Body of pancreas (tissue), 4 donors: Measurements from ENCODE around the gene MRPS11. TPM values are rescaled to one million over a fixed set of nuclear protein-coding genes. Genes with fewer than 3 reads are reported as not detected.
"Not testable (repeated sequence)": the region's sequence is repeated elsewhere in the genome, so short reads cannot be mapped to it uniquely, and the experiment has no call there.

ENCODE experiments used
- ATAC-seq: fragments of 150-250 bp; one replicate; pipeline ENCODE4 v1.9.1; 2016
- DNase-seq, 4 donors: peaks; one replicate each; pipeline ENCODE4 v3.0.0-alpha.2; 2019
- H3K27ac ChIP-seq, 4 donors: fragments of 200-600 bp; sonication (generic); 1 replicate in 3 of 4; 2 replicates in 1 of 4; pipeline versions ENCODE4 v1.5.1 to v1.6.1; 2016 to 2019; ENCODE audit warnings: mild to moderate bottlenecking in 1 of 4, mixed read lengths in 1 of 4, moderate library complexity in 1 of 4
- H3K27me3 ChIP-seq, 2 donors: fragments of 200-600 bp; sonication (generic); one replicate each; pipeline ENCODE4 v1.6.0; 2016; ENCODE audit warnings: mild to moderate bottlenecking in 1 of 2
- H3K36me3 ChIP-seq, 2 donors: fragments of 200-600 bp; sonication (generic); replicated peaks in 1 of 2; 2 replicates each; pipeline ENCODE4 v1.5.1; 2016; ENCODE audit warnings: low read depth in 2 of 2; ENCODE audit not compliant: insufficient read depth in 1 of 2
- H3K4me1 ChIP-seq: fragments of 200-600 bp; sonication (generic); one replicate; pipeline ENCODE4 v1.6.0; 2016
- H3K4me3 ChIP-seq, 2 donors: fragments of 200-600 bp; sonication (generic); 1 replicate in 1 of 2; 2 replicates in 1 of 2; pipeline ENCODE4 v1.5.1; 2016 to 2019
- H3K9me3 ChIP-seq, 3 donors: fragments of 200-600 bp; sonication (generic); 1 replicate in 2 of 3; 2 replicates in 1 of 3; pipeline ENCODE4 v1.5.1; 2016
- POLR2A ChIP-seq, 3 donors: fragments of 450-650 bp; IDR thresholded peaks; one replicate each; pipeline ENCODE4 v1.6.1; 2016; ENCODE audit warnings: antibody characterized with exemption in 3 of 3, mild to moderate bottlenecking in 2 of 3
- WGBS, 2 donors: methylation state at CpG; one replicate each; pipeline ENCODE4 v1.1.5; 2017; 5-methylcytosine and 5-hydroxymethylcytosine counted together
- intact Hi-C: fragments of 100-400 bp; cut with DNase I; formaldehyde crosslinking; loops from one replicate; pipeline ENCODE4 v1.15.1; 2023
- total RNA-seq, 2 donors: library from RNA; depleted of rRNA; stranded (reverse); fragments of >200 nt; gene quantifications; one replicate each; pipeline ENCODE4 v1.1.0, GENCODE V29; 2016
- TF ChIP-seq, protein P1 (sequence below), 7 experiments: fragments of 450-650 bp in 4 of 7; fragments of 200-600 bp in 3 of 7; sonication (generic) in 3 of 7; IDR thresholded peaks; one replicate each; pipeline ENCODE4 v1.5.1; 2016 to 2019; ENCODE audit warnings: antibody characterized with exemption in 7 of 7

Gene MRPS11
- total RNA-seq, 2 donors from 2014 or later = 16.2 to 35.5 TPM

DNA sequence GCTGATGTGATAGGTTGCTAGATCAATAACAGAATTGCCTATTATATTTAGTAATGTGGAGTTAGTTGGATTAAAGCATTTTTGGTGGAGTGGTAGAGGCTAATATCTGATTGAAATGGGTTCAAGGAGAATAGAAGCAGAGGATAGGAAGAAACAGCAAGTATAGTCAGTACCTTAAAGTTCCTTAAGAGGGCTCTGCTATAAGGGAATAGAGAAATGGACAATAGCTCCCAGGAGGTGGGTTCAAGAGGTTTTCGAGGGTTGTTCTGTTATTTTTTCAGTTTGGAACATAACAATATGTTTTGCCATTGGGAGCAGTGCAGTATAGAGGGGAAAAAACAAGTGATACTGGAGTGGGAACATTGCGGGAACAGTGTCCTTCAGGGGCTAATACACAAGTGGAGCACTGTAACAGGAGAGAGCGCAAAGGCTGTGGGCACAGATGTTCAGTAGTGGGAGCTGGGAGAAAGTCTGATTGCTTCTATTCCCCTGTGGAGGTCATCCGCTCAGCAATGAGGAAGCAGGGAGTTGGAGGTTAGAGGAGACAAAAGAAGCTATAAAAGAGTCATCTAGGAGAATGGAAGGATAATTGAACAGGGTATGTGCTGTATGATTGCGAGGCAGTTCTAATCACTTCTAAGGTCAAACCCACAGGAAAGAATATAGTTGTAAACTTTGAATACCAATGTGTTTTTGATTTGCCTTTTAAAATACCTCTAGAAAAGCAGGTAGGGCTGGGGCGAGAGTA lies 3.3 kb downstream of the MRPS11 start:
- intact Hi-C loops = loop anchor here (10.0 kb wide), 1 partner anchor 144 kb away; no protein-coding TSS in a partner anchor
- H3K9me3 ChIP-seq = no peaks in the 10 kb centered on the region
- DNase-seq (no peak), ATAC-seq (no peak)
- H3K27me3 ChIP-seq = no peaks in the 10 kb centered on the region
- H3K4me3 ChIP-seq = no peak overlapping the region
- WGBS, 2 donors = 88 to 89% methylated on average over 6 of the region's 6 CpGs
- no peak overlapping the region for H3K27ac ChIP-seq
- peaks cover 0 to 7% of the 10 kb centered on the region in 2 donors for H3K36me3 ChIP-seq
- TF ChIP-seq, protein P1, sequence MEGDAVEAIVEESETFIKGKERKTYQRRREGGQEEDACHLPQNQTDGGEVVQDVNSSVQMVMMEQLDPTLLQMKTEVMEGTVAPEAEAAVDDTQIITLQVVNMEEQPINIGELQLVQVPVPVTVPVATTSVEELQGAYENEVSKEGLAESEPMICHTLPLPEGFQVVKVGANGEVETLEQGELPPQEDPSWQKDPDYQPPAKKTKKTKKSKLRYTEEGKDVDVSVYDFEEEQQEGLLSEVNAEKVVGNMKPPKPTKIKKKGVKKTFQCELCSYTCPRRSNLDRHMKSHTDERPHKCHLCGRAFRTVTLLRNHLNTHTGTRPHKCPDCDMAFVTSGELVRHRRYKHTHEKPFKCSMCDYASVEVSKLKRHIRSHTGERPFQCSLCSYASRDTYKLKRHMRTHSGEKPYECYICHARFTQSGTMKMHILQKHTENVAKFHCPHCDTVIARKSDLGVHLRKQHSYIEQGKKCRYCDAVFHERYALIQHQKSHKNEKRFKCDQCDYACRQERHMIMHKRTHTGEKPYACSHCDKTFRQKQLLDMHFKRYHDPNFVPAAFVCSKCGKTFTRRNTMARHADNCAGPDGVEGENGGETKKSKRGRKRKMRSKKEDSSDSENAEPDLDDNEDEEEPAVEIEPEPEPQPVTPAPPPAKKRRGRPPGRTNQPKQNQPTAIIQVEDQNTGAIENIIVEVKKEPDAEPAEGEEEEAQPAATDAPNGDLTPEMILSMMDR (IDR thresholded peaks at IDR 0.05) = no peak
- no peak for TF ChIP-seq POLR2A (IDR thresholded peaks at IDR 0.05)
- H3K4me1 ChIP-seq = peaks cover 21% of the 10 kb centered on the region

DNA sequence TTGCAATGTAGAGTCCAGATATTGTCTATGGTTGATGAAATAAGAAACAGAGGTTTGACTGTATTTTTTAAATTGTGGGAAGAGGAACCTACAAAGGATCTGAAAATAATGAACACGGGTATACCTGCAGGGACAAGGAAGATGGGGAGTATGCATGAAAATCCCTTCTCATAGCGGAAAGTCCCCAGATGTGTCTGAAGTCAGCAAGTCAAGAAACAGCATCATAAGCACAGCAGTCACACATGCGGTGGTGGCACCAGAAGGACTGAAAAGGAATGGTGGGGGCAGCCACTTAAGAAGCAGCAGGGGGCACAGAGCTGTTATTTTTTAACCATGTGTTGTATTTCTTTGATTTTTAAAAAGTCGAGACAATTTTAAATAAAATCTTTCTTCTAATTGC lies 4.7 kb downstream of the MRPS11 start:
- ATAC-seq (no peak), DNase-seq (no peak)
- WGBS, 2 donors = 87 to 91% methylated on average over 4 of the region's 4 CpGs
- Histone ChIP-seq H3K27me3 (no peaks in the 10 kb centered on the region), H3K4me3 (no peak overlapping the region), H3K4me1 (peaks cover 12% of the 10 kb centered on the region), H3K9me3 (no peaks in the 10 kb centered on the region), H3K36me3 (peaks cover 0 to 9% of the 10 kb centered on the region in 2 donors), H3K27ac (no peak overlapping the region)
- intact Hi-C loops = loop anchor here (10.0 kb wide), 1 partner anchor 143 kb away; no protein-coding TSS in a partner anchor
- TF ChIP-seq, protein P1 (IDR thresholded peaks at IDR 0.05) = no peak

DNA sequence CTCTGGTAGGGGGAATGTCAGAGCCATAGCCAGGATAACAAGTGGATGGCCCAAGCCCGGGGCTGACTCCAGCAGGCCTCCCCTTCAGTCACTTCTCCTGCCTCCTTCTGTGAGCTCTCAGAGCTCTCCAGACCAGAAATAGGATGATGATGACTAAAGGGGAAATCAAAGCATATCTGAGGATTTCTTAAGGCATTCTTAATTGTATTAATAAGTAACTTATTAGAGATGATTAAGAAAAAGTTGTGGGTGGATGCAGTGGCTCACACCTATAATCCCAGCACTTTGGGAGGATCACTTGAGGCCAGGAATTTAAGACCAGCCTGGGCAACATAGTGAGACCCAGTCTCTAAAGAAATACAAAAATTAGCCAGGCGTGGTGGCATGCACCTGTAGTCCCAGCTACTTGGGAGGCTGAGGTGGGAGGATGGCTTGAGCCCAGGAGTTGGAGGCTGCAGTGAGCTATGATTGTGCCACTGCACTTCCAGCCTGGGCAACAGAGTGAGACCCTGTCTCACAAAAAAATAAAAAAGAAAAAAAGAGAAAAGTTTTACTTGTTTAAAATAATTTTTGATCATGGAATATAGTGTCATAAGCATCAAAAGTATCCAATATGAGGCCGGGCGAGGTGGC lies 6.3 kb downstream of the MRPS11 start:
- not testable (repeated sequence) for DNase-seq, H3K4me3 ChIP-seq, H3K9me3 ChIP-seq, H3K27ac ChIP-seq, ATAC-seq, H3K27me3 ChIP-seq, H3K4me1 ChIP-seq
- intact Hi-C loops = loop anchor here (10.0 kb wide), 1 partner anchor 141 kb away; no protein-coding TSS in a partner anchor
- WGBS, 2 donors = 97 to 98% methylated on average over 4 of the region's 4 CpGs
- peaks cover 0 to 12% of the 10 kb centered on the region in 2 donors for H3K36me3 ChIP-seq

DNA sequence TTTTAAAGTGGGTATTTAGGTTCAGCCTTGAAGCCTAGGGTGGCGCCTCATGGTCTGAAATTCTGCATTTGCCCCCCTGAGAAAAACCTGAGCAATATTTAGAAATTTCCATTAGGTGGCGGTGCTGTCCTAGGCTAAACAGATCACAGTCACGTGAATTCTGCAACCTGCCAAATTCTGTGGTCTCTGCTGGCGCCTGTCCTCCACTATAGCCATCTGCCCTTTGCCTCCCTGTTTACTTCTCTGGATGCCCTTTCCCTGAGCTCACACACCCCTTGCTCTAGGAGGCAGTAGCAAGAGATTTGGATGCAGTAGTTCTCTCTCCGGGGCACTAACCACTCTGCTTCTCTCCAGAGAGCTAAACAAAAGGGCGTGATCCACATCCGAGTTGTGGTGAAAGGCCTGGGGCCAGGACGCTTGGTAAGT lies 9.1 kb downstream of the MRPS11 start:
- Histone ChIP-seq H3K27ac (no peak overlapping the region), H3K36me3 (peaks cover 0 to 12% of the 10 kb centered on the region in 2 donors)
- intact Hi-C loops = loop anchor here (10.0 kb wide), 1 partner anchor 138 kb away; no protein-coding TSS in a partner anchor

DNA sequence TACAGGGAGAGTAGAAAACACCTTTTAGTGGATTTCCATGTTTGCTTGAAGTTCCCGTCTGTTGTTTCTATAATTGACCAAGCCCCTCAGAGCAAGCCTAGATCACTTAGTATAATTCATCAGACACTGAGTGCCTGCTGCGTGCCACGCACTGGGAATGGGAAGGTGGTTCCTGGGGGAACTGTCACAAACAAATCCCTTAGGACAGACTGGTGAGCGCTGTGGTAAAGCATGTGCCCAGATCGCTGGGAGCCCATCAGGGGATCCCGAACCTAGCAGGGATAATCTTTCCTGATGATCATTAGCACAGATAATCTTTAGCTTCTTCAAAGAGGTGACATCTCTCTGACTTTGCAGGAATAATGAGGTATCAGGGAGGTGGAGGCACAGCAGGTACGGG lies 9.6 kb downstream of the MRPS11 start:
- Histone ChIP-seq H3K9me3 (no peaks in the 10 kb centered on the region), H3K27ac (no peak overlapping the region), H3K27me3 (no peaks in the 10 kb centered on the region), H3K4me1 (peaks cover 6% of the 10 kb centered on the region), H3K36me3 (peaks cover 0 to 12% of the 10 kb centered on the region in 2 donors), H3K4me3 (no peak overlapping the region)
- DNase-seq = no peak
- no peak for ATAC-seq
- TF ChIP-seq, protein P1 (IDR thresholded peaks at IDR 0.05) = no peak
- no peak for TF ChIP-seq POLR2A (IDR thresholded peaks at IDR 0.05)
- intact Hi-C loops = loop anchor here (10.0 kb wide), 1 partner anchor 138 kb away; no protein-coding TSS in a partner anchor
- WGBS, 2 donors = 75 to 88% methylated on average over 7 of the region's 7 CpGs

More for the DNA sequence above, 9.1 kb downstream of the MRPS11 start:
- no peaks in the 10 kb centered on the region for H3K27me3 ChIP-seq
- H3K4me3 ChIP-seq = no peak overlapping the region
- ATAC-seq (peak; percentile 42), DNase-seq (peak; percentile 23 to 56 (median 48))
- peaks cover 6% of the 10 kb centered on the region for H3K4me1 ChIP-seq
- no peaks in the 10 kb centered on the region for H3K9me3 ChIP-seq
- WGBS, 2 donors = 52 to 57% methylated on average over 8 of the region's 8 CpGs
- TF ChIP-seq, protein P1 (IDR thresholded peaks at IDR 0.05) = peak in 6 of 7 experiments; percentile 24 to 55 (median 46)
- no peak for TF ChIP-seq POLR2A (IDR thresholded peaks at IDR 0.05)
